ENCODE measurements around the gene CD300LB.

- no peak for TF ChIP-seq CTCF (conservative IDR thresholded peaks at IDR 0.05; ENCODE audit: low read length)
- TF ChIP-seq EZH2phosphoT487 (IDR thresholded peaks at IDR 0.05; ENCODE audit: borderline replicate concordance, low read depth, low read length) = no peak
Observed at GRCh38 chr17:74516561-74517328, 14.5 kb downstream of the CD300LB start.

All from OCI-LY7 (cell line).